HTERT RPE-1 (cell line): ENCODE measurements around the gene SSC5D.
"Not testable (repeated sequence)": the region's sequence is repeated elsewhere in the genome, so short reads cannot be mapped to it uniquely, and the experiment has no call there.

Experiments
- in situ Hi-C: fragments of 300-500 bp; cut with MboI; formaldehyde crosslinking; loops from 4 replicates; pipeline ENCODE4 v1.14.3; 2020; ENCODE audit warnings: low sequenced_read_pairs

The SSC5D gene

DNA sequence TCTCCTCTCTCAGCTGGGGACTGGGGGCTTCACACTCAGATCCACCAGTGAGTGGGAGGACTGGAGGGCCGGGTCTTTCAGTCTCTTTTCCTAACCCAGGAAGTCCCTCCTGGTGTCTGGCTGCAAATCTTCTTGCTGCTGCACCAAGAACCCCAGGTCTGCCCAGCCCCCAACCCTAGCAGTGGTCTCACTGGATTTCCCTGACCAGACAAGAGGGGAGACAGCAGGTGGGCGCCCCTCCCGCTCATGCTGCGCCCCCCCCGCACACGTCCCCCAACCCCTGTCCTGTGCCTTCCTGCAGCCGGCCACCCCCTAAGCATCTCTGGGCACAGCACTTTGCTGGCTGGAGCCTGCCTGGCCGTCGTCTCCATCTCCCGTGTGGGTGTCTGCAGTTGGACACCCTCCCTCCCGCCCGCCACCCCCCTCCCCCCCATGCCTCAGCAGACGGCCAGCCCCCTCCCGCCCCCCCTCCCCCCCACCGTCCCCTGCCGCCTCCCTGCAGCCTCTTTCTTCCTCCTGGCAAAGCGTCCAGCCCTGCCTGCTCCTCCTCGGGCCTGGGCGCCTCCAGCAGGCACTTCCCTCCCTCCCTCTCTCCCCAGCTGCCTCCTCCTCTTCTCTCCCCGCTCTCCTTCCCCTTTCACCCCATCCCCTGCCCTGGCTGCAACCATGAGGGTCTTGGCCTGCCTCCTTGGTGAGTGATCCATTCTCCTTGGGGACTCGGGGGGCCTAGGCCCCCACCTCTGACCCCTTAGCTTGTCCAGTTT, at the start of gene SSC5D:
Gene SSC5D, plus strand, starts transcription at position 513 of the 764 bp plus-strand sequence. Its CDS starts 154 bp downstream, at position 667.
- in situ Hi-C loops: no loop called here

DNA sequence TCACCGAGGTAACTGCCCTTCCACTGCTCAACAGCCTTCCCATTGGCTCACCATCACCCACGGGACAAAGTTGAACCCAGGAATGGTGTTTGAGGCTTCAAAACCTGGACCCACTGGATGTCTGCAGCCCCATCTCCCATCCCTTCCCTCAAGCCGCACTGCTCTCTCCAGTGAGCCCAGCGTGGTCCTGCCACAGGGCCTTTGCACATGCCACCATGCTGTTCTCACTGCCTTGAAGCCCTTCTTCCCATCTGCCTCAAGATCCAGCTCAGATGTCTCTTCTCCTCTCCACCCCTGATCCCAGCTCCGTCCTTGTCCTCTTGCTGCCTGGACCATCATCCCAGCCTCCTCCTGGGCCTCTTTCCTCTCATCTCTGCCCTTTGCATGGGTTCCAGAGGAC, 49.2 kb upstream of the SSC5D start:
- in situ Hi-C loops: no loop called here

DNA sequence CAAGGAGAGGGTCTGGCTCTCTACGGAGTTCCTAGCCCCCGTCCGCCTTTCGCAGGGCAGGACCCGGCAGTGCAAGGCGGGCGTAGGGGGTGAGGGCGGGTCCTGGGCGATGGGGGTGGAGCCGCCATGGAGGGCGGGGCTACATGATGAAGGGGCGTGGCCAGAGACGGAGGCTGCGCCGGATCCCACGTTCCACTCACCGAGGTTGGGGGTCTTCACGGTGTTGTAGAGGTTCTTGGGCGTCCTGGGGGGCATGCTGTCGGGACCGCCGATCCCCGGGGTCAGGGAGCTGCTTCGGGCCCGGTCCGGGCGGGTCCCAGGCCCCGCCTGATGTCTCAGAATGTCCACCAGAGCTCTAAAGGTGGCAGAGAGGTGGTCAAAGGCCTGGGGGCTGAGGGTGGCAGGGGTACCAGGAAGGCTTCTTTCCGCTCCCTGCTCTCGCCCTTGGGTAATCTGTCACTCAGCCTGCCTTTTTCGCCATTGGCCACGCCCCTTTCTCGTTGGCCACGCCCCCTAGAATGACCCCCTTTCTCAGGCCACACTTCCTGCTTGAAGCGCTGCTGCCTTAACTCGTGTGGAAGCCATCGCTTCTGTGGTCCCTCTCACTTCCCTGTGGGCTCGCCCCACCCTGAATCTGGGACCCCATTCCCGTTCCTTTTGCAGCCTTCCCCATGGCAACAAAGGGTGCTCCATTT, 47.7 kb upstream of the SSC5D start:
- in situ Hi-C loops: no loop called here

DNA sequence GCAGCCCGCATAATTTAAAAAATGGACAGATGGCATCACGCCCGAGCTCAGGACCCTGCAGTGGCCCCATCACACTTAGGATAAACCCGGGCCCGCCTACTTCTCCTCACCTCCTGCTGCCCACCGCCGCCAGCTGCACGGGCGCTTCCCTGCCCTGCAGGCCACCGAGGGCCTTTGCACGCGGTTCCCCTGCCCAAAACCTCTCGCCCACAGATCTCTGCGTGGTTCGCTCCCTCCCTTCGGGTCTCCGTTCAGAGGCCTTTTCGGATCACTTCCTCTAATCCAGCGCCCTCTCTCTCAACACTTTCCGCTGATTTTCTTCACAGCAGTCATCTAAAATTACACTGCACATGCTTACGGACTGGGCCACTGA, 46.9 kb upstream of the SSC5D start:
- in situ Hi-C loops: no loop called here

DNA sequence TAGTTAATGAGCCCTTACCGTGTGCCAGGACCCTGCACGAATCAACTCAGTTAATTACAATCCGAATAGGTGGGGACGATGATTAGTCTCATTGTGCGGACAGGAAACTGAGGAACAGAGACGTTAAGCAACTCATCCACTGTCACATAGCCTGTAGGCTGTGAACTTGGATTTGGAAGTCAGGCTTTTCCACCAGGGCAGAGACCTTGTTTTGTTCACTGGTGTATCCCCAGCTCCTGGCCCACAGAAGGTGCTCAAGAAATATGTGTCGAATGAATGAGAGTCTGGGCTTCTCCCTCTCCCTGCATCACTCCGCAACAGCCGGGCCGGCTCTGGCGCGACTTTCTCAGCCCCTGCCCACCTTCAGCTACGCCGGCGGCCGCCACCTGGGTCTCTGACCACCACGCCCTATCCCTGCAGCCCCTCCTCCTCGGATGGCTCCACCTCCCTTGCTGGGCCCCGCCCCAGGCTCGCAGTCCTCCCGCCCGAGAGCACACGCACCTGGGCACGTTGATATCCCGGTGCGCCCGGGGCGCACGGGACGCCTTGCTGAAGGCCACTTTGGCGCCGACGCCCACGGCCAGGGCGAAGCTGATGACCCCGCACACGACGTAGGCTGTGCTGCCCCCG, 46.4 kb upstream of the SSC5D start:
- in situ Hi-C loops: no loop called here

DNA sequence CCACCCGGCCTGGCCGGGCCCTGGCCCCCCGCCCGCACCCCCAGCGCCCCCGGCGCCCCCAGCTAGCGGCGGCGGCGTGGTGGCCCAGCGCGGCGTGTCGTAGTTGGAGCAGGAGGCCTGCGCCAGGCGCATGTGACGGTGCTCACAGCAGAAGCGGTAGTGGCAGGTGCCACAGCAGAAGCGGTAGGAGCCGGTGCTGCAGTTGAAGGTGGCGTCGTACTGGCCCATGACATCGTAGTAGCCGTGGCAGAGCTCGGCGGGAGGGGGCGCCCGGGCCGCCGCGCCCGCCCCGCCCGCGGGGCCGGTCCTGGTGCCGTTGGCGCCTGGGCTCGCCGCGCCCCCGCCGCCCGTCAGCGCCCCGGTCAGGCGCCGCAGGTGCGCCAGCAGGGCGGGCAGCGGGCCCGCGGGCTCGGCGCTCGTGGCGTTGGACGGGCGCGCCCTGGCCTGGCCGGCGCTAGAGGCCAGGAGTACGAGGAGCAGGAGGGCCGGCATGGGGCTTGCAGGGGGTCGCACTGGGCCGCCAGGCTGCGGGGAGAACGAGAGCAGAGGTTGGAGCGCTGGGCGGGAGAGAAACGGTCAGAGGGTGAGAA, 45.8 kb upstream of the SSC5D start:
- in situ Hi-C loops: no loop called here

DNA sequence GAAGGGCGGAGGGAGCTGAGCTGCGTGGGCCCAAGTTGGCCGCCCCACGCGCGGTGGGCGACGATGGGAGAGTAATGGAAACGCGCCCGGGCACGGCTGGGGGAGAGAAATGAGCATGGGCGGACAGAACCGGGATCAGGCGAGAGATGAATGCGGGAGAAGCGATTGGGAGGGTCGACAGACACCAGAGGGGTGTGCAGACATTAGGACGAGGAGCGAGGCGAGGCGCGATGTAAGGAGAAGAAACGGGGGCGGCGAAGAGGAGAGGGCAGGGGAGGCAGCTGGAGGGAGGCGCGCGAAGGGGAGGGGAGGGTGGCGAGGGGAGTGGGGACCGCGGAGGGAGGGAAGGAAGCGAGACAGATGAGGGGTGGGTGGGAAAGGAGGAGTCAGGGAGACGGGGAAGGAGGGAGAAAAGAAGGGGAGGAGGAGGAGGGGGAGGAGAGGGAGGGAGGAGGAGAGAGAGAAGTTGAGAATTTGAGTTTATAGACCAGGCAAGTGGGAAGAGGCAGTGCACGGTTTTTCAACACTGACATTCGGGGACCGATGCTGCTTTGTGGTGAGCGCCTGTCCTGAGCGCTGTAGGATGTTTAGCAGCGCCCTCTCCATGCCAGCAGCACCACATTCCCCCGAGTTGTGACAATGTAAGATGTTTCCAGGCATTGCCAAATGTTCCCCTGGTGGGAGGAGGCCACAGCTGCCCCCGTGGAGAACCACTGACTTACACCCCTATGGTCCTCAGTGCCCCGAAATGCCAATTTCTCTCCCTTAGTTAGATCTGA, 45.0 kb upstream of the SSC5D start, which contains the start of gene SHISA7:
Gene SHISA7, minus strand, starts transcription at position 256 of the 779 bp plus-strand sequence. CDS start 437 bp downstream, outside the sequence.
- in situ Hi-C loops: no loop called here

DNA sequence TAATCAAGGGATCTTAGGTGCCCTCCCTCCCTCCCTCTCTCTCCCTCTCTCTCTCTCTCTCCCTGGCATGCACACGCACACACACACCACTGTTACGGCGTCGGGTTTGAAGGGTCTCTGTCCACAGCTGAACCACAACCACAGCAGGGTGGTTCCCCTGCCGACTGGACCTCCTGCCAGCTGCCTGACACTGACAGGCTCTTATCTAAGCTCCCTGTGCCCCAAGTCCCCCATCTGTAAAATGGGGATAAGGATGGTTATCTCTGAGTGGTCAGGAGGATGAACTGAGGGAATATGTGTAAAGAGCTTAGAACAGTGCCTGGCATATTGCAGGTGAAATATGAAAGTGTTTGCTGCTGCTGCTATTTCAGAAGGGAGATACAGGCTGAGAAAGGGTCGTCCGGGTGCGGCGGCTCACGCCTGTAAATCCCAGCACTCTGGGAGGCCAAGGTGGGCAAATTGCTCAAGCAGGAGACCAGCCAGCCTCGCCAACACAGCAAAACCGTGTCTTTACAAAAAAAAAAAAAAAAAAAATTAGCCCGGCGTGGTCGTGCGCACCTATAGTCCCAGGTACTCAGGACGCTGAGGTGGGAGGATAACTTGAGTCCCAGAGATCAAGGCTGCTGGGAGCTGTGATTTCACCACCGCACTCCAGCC, 44.3 kb upstream of the SSC5D start:
- in situ Hi-C loops: no loop called here

DNA sequence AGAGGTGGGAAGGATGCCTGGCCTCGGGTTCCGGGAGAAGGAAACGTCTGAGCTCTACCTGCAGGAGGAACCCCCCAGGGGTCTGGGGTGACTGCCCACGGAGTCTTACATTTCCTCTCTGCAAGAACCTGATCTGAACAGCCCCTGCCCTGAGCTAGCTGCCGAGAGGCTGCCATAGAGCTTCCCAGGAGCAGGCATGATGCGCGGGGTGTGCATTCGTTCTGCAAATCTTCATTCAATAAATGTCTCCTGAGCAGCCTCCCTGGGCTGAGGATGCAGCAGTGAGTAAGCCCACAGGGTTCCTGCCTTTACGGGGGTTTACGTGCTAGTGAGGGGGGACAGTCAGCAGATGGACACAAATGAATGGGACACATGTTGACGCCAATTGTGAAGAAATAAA, 43.6 kb upstream of the SSC5D start:
- in situ Hi-C loops: no loop called here

DNA sequence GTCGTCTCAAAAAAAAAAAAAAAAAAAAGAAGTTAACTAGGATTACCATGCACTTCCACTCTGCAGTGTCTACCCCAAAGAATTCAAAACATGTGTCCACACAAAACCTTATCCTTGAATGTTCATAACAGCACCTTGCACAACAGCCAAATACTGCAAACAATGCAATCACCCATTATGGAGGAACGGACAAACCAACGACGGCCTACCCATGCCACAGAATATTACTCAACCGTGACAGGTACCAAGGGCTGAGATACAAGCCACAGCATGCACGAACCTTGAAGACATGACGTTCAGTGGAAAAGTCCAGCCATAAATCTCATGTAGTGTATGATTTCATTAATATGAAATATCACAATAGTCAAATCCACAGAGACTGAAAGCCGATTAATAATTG, 42.2 kb upstream of the SSC5D start:
- in situ Hi-C loops: no loop called here

DNA sequence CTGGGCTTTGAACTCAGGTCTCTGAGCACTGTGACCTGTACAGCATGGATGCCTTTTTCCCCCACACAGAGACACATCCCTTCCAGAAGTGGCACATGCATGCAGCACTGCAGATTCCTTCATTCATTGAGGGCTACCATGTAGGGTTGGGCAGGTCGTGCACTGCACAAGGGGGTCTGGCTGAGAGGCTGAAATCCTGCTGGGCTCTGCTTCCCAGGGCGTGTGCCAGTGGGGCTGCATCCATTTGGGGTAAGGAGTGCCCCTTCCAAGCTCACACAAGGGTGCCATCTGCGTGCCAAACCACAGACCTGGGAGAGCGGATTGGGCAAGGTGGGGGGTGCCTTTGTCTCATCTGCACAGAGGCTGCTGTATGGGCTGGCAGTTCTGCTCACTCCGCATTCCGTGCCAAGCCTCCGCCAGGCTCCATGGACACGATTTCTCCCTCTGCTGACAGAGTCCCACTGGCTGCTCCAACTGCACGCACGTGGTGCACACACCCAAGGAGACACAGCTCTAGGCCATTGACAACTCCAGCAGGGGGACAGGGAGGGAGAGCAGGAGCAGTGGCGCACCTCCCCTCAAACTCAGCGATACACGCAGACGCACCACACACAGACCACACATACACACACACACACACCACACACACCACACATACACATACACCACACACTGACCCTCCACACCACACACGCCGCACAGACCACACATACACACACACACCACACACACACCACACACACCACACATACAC, 40.6 kb upstream of the SSC5D start:
- in situ Hi-C loops: no loop called here

DNA sequence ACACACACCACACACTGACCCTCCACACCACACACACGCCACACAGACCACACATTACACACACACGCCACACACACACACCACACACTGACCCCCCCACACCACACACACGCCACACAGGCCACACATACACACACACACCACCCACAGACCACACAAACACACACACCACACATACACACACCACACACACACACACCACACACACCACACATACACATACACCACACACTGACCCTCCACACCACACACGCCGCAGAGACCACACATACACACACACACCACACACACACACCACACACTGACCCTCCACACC, 40.1 kb upstream of the SSC5D start:
- in situ Hi-C loops: not testable (repeated sequence)

DNA sequence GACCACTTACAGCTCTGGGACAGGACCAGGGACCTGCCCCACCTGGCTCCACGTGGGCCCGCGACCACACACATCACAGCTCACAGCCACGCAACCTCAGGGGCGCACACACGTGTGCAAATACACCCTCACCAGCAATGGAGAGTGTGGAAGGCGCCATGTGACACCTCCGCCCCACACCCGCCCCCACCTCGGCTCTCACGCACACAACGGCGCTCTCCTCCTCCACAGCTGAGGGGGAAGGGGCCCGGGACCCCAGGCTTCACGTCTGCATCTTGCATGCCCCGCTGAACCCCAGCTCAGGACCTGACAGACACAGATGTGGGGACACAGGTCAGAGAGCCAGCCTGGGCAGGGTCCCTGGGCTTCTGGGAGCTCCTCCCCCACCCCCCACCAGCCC, 38.8 kb upstream of the SSC5D start:
- in situ Hi-C loops: no loop called here

DNA sequence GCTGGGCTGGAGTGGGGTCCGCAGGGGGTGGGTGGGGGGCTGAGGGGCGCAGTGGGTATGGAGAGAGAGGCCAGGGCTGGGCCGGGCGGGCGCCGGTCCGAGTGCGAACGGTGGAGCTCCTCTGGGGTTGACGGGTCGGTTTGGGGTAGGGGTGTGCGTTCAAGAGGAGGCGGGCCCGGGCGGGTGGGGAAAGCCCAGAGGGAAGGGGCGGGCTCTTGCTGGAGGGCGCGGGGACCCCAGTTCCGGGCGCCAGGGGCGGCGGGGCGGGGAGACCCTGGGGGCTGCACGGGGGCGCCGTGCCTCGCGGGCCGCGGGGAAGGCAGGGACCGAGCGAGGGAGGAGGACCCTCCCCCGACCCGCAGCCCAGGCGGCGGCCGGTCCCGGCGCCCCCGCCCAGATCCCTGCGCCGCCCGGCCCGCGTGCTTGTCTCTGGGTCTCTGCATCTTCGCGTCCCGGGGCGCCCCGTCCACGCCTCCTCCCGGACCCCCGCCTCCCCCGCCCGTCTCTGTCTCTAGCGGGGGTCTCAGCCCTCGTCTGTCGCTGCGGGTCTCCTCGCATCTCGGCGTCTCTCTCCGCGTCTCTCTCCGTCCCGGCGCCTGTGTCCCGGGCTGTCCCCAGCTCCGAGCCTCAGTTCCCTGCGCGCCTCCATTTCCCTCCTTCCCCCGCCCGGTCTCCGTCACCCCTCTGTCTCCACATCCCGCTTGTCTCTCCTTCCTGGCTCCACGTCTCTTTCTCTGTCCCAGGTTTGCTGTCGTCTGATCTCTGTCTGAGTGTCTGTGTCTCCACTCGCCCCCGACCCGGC, 36.9 kb upstream of the SSC5D start:
- in situ Hi-C loops: no loop called here

DNA sequence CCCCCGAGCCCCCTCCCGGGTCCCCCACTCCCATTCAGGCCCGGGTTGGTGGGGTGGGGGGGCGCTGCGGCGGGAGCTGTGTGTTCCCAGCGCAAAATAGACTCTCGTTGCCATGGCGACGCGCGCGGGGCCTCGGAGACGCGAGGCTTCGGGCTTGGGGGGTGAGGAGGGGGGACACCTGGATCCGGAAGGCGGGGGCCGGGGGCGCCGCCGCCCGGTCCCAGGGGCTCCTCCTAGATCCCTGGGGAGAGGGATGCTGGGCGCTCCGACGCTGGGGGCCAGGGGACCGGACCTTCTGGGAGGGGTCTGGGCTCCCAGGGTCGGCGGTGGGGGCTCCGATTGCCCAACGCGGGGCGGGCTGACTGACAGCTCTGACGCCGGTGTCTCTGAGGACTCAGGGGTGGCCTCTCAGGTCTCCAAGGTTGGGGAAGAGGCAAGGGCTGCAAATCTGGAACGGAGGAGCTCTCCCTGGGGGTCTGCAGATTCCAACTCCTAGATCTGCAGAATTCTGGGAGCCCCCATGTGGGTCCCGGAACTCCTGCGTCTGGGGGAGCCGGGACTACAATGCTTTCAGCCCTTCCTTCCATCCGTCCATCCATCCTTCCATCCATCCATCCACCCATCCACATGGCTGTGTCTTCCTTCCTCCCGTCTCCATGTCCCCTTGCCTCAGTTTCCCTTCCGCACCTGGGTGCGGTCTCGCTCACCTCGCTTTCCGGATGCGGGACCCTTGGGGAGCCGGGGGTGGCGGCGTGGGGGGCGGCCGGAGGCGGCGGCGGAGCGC, 36.1 kb upstream of the SSC5D start:
- in situ Hi-C loops: no loop called here

DNA sequence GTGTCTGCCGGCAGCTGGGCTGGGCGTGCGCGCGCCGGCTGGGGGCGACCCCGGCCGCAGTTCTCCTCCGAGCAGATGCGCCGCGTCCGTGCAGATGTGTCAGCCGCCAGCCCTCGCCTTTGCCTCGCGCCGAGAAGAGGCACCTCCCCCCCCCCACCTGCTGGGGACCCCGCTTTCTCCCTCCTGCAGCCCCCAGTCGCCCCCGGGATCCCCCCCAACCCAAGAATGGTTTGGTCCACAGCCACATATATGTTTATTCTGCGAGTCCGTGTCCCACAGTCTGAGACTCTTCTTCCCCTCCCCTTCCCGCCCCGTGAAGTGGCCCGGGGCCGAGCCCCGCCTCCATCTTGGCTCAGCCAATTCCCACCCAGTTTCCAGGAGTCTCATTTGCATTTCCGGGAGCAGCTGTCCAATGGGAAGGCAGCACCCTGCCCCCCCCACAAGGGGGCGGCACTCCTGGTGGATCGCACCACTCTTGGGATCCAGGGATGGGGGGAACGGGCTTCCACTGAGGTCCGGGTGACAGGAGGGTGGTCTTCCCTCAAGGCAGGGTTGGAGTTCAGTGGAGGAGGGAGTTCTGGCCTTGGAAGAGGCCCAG, 35.4 kb upstream of the SSC5D start:
- in situ Hi-C loops: no loop called here

DNA sequence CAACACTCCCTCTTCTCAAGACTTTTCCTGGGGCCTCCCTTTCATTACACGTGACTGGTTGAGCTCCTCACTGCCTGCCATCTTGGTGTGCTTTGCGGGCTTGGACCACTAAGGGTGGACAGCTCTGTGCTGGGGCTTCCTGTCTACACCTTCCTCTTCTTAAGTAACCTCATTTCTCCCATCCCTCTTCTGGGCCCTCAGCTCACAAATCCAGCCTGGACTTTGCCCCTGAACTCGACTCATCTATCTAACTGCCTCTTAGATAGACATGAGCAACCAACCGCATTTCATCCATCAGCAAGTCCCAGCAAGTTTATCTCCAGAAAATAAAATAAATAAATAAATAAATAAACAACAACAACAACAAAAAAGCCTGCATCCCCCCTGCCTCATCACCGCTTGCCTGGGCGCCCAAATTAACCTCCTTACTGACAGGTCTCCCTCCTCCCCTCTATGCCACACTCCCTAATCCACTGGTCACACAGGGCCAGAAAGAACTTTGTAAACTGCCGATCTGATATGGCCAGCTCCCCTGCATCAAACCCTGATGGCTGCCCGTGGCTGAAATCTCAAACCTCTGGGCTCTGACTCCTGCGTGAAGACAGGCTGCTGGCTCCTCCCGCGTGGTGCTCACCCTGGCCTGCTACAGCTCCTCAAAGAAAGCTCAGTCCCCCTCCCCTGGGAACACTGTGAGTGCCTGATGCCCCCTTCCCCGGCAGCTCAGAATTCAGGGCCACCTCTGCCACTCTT, 34.5 kb upstream of the SSC5D start:
- in situ Hi-C loops: no loop called here
